Gastrocnemius medialis (tissue), 4 donors: Measurements from ENCODE around the gene KIF1A.

ENCODE experiments used
- CTCF ChIP-seq, 5 experiments: fragments of 450-650 bp in 3 of 5; fragments of 200-600 bp in 2 of 5; sonication (generic) in 2 of 5; IDR thresholded peaks in 4 of 5; conservative IDR thresholded peaks in 1 of 5; 1 replicate in 4 of 5; 2 replicates in 1 of 5; pipeline ENCODE4 v1.5.1; 2016 to 2019; ENCODE audit warnings: antibody characterized with exemption in 5 of 5, mild to moderate bottlenecking in 3 of 5, moderate library complexity in 3 of 5
- POLR2A ChIP-seq, 2 donors: fragments of 450-650 bp; IDR thresholded peaks; one replicate each; pipeline ENCODE4 v1.6.1; 2017; ENCODE audit warnings: antibody characterized with exemption in 2 of 2, mild to moderate bottlenecking in 2 of 2, moderate library complexity in 2 of 2

- TF ChIP-seq CTCF (IDR thresholded peaks at IDR 0.05 in 4 of 5, conservative IDR thresholded peaks at IDR 0.05 in 1 of 5) (no peak), POLR2A (IDR thresholded peaks at IDR 0.05) (no peak)
These were observed 77.4 kb downstream of the KIF1A start for GRCh38 chr2:240742602-240743095.
